ENCODE results near the gene NEU2.

- TF ChIP-seq CTCF (conservative IDR thresholded peaks at IDR 0.05; ENCODE audit: low read depth, low read length), result no peak
- TF ChIP-seq EZH2 (IDR thresholded peaks at IDR 0.05; ENCODE audit: borderline replicate concordance, low read depth, low read length, poor library complexity, severe bottlenecking), result no peak
Observed at GRCh38 chr2:233079473-233079877, 47.0 kb downstream of the NEU2 start.
